ENCODE results near the gene GSX2. TPM values are rescaled to one million over a fixed set of nuclear protein-coding genes. Genes with fewer than 3 reads are reported as not detected.

Gene GSX2
- total RNA-seq, 1 experiment from 2014 or later, result not detected

- DNase-seq (ENCODE audit: low read depth), result peak; percentile 61
Measured at GRCh38 chr4:54077812-54078211, 22.2 kb upstream of the GSX2 start.

- DNase-seq (ENCODE audit: low read depth), result peak; percentile 95
Measured at GRCh38 chr4:54082168-54082567, 17.8 kb upstream of the GSX2 start.

- peak; percentile 87 for DNase-seq (ENCODE audit: low read depth)
Measured at GRCh38 chr4:54085284-54085683, 14.7 kb upstream of the GSX2 start.

- no peak for DNase-seq (ENCODE audit: low read depth)
Measured at GRCh38 chr4:54089875-54090274, 10.1 kb upstream of the GSX2 start.

- DNase-seq (ENCODE audit: low read depth), result no peak
Measured at GRCh38 chr4:54090404-54090803, 9.6 kb upstream of the GSX2 start.

- no peak for DNase-seq (ENCODE audit: low read depth)
Measured at GRCh38 chr4:54090804-54091623, 8.9 kb upstream of the GSX2 start.

GRCh38 chr4:54091637-54092404 lies 8.1 kb upstream of the GSX2 start:
- peak; percentile 68 for DNase-seq (ENCODE audit: low read depth)

- no peak for DNase-seq (ENCODE audit: low read depth)
Measured at GRCh38 chr4:54092405-54093323, 7.3 kb upstream of the GSX2 start.

- no peak for DNase-seq (ENCODE audit: low read depth)
Measured at GRCh38 chr4:54093324-54094240, 6.4 kb upstream of the GSX2 start.

GRCh38 chr4:54094451-54094850 lies 5.5 kb upstream of the GSX2 start:
- DNase-seq (ENCODE audit: low read depth), result no peak

- DNase-seq (ENCODE audit: low read depth), result no peak
Measured at GRCh38 chr4:54095110-54095825, 4.7 kb upstream of the GSX2 start.

- DNase-seq (ENCODE audit: low read depth), result no peak
Measured at GRCh38 chr4:54096295-54096962, 3.5 kb upstream of the GSX2 start.

GRCh38 chr4:54097152-54097551 lies 2.8 kb upstream of the GSX2 start:
- DNase-seq (ENCODE audit: low read depth), result no peak

- DNase-seq (ENCODE audit: low read depth), result no peak
Measured at GRCh38 chr4:54098375-54098774, 1.6 kb upstream of the GSX2 start.

GRCh38 chr4:54099287-54099747 lies 646 bp upstream of the GSX2 start:
- peak; percentile 7 for DNase-seq (ENCODE audit: low read depth)

- no peak for DNase-seq (ENCODE audit: low read depth)
Measured at GRCh38 chr4:54100595-54101189, 729 bp downstream of the GSX2 start.

GRCh38 chr4:54101190-54102041 lies 1.5 kb downstream of the GSX2 start:
- DNase-seq (ENCODE audit: low read depth), result no peak

- DNase-seq (ENCODE audit: low read depth), result no peak
Measured at GRCh38 chr4:54102531-54103106, 2.7 kb downstream of the GSX2 start.
